ENCODE measurements around the gene TEAD1. TPM values are rescaled to one million over a fixed set of nuclear protein-coding genes. Genes with fewer than 3 reads are reported as not detected.
A peak's percentile ranks its signal among the peaks of the same experiment; 100 is the strongest.

Gene TEAD1
- total RNA-seq, 2 donors from 2014 or later = 76.4 to 94.4 TPM

GRCh38 chr11:12941671-12942070, 267.4 kb downstream of the TEAD1 start:
- H3K4me3 Mint-ChIP-seq = no peak overlapping the region
- Histone ChIP-seq H3K9me3 (ENCODE audit: control insufficient read depth, low read length) (peaks cover 3% of the 10 kb centered on the region), H3K4me3 (ENCODE audit: low read length) (no peak overlapping the region), H3K36me3 (ENCODE audit: control insufficient read depth, insufficient read depth, low read length) (peaks cover 82% of the 10 kb centered on the region), H3K4me1 (ENCODE audit: control insufficient read depth, insufficient read depth, low read length) (no peaks in the 10 kb centered on the region), H3K27me3 (ENCODE audit: control insufficient read depth, insufficient read depth, low read length, poor library complexity, severe bottlenecking) (no peaks in the 10 kb centered on the region), H3K27ac (ENCODE audit: low read depth, low read length) (no peak overlapping the region), H3K9ac (ENCODE audit: extremely low read depth, low read length, poor library complexity, severe bottlenecking) (no peak overlapping the region)
- WGBS, 2 experiments (ENCODE audit: insufficient coverage in 1 of 2, insufficient read length in 1 of 2) = 92 to 96% methylated on average over 3 to 4 of the region's 4 CpGs
- DNase-seq = no peak
- no peaks in the 10 kb centered on the region for H3K9me3 Mint-ChIP-seq
- H3K4me1 Mint-ChIP-seq = peaks cover 2% of the 10 kb centered on the region
- H3K36me3 Mint-ChIP-seq (ENCODE audit: low read depth) = peaks cover 49% of the 10 kb centered on the region
- H3K27me3 Mint-ChIP-seq (ENCODE audit: insufficient read depth) = no peaks in the 10 kb centered on the region
- no peak for TF ChIP-seq CTCF (conservative IDR thresholded peaks at IDR 0.05)
- H3K27ac Mint-ChIP-seq = no peak overlapping the region

GRCh38 chr11:12942157-12942556, 267.9 kb downstream of the TEAD1 start:
- Mint-ChIP-seq H3K9me3 (no peaks in the 10 kb centered on the region), H3K27ac (no peak overlapping the region), H3K27me3 (ENCODE audit: insufficient read depth) (no peaks in the 10 kb centered on the region), H3K4me1 (peaks cover 2% of the 10 kb centered on the region), H3K4me3 (no peak overlapping the region), H3K36me3 (ENCODE audit: low read depth) (peaks cover 45% of the 10 kb centered on the region)
- 95% methylated on average over 6 to 11 of the region's 11 CpGs for WGBS, 2 experiments (ENCODE audit: insufficient coverage in 1 of 2, insufficient read length in 1 of 2)
- H3K9me3 ChIP-seq (ENCODE audit: control insufficient read depth, low read length) = peaks cover 7% of the 10 kb centered on the region
- DNase-seq = no peak
- peak; percentile 48 for TF ChIP-seq CTCF (conservative IDR thresholded peaks at IDR 0.05)
- no peak overlapping the region for H3K27ac ChIP-seq (ENCODE audit: low read depth, low read length)
- H3K27me3 ChIP-seq (ENCODE audit: control insufficient read depth, insufficient read depth, low read length, poor library complexity, severe bottlenecking) = no peaks in the 10 kb centered on the region
- no peaks in the 10 kb centered on the region for H3K4me1 ChIP-seq (ENCODE audit: control insufficient read depth, insufficient read depth, low read length)
- no peak overlapping the region for H3K4me3 ChIP-seq (ENCODE audit: low read length)
- no peak overlapping the region for H3K9ac ChIP-seq (ENCODE audit: extremely low read depth, low read length, poor library complexity, severe bottlenecking)
- H3K36me3 ChIP-seq (ENCODE audit: control insufficient read depth, insufficient read depth, low read length) = peaks cover 77% of the 10 kb centered on the region

- H3K27me3 Mint-ChIP-seq (ENCODE audit: insufficient read depth) = no peaks in the 10 kb centered on the region
Measured at GRCh38 chr11:12943311-12943710, 269.1 kb downstream of the TEAD1 start.

More at GRCh38 chr11:12943311-12943710, 269.1 kb downstream of the TEAD1 start:
- Mint-ChIP-seq H3K36me3 (ENCODE audit: low read depth) (peaks cover 40% of the 10 kb centered on the region), H3K4me1 (peaks cover 2% of the 10 kb centered on the region), H3K4me3 (no peak overlapping the region), H3K9me3 (no peaks in the 10 kb centered on the region), H3K27ac (no peak overlapping the region)
- Histone ChIP-seq H3K4me3 (ENCODE audit: low read length) (no peak overlapping the region), H3K9me3 (ENCODE audit: control insufficient read depth, low read length) (peaks cover 8% of the 10 kb centered on the region), H3K27me3 (ENCODE audit: control insufficient read depth, insufficient read depth, low read length, poor library complexity, severe bottlenecking) (no peaks in the 10 kb centered on the region), H3K27ac (ENCODE audit: low read depth, low read length) (no peak overlapping the region), H3K4me1 (ENCODE audit: control insufficient read depth, insufficient read depth, low read length) (no peaks in the 10 kb centered on the region), H3K36me3 (ENCODE audit: control insufficient read depth, insufficient read depth, low read length) (peaks cover 67% of the 10 kb centered on the region), H3K9ac (ENCODE audit: extremely low read depth, low read length, poor library complexity, severe bottlenecking) (no peak overlapping the region)
- WGBS, 2 experiments (ENCODE audit: insufficient coverage in 1 of 2, insufficient read length in 1 of 2) = 94 to 99% methylated on average over 2 to 5 of the region's 5 CpGs
- no peak for DNase-seq
- no peak for TF ChIP-seq CTCF (conservative IDR thresholded peaks at IDR 0.05)
